Colonic mucosa (tissue), 4 donors: Measurements from ENCODE around the gene GRID1. TPM values are rescaled to one million over a fixed set of nuclear protein-coding genes. Genes with fewer than 3 reads are reported as not detected.

Experiments used
- DNase-seq: peaks from one replicate; pipeline ENCODE4 v3.0.0-alpha.2; 2020
- H3K27ac ChIP-seq: fragments of 200-600 bp; one replicate; pipeline ENCODE4 v1.8.0; 2021
- H3K27me3 ChIP-seq: fragments of 200-600 bp; one replicate; pipeline ENCODE4 v1.8.0; 2021
- H3K36me3 ChIP-seq: fragments of 200-600 bp; one replicate; pipeline ENCODE4 v1.8.0; 2021
- H3K4me1 ChIP-seq: fragments of 200-600 bp; one replicate; pipeline ENCODE4 v1.8.0; 2021; ENCODE audit warnings: mild to moderate bottlenecking
- H3K4me3 ChIP-seq: fragments of 200-600 bp; one replicate; pipeline ENCODE4 v1.8.0; 2021
- H3K9ac ChIP-seq, 2 donors: one replicate each; pipeline ENCODE4 v1.7.0; 2013; ENCODE audit warnings: control low read depth in 2 of 2, low read depth in 2 of 2, low read length in 2 of 2
- H3K9me3 ChIP-seq: fragments of 200-600 bp; one replicate; pipeline ENCODE4 v1.8.0; 2021
- CTCF ChIP-seq: fragments of 200-600 bp; IDR thresholded peaks from one replicate; pipeline ENCODE4 v1.8.0; 2022; ENCODE audit warnings: antibody characterized with exemption, mild to moderate bottlenecking
- intact Hi-C: fragments of 100-400 bp; cut with DNase I; formaldehyde crosslinking; loops from one replicate; pipeline ENCODE4 v1.14.1; 2022
- total RNA-seq, 2 donors: library from RNA; stranded (reverse); fragmentation: NEBNext Ultra II Directional in 1 of 2; extraction: Animal tissue kit (Norgen Biotek cat#: 25700) in 1 of 2; gene quantifications; one replicate each; pipeline ENCODE4 v1.2.1, GENCODE V29; 2021
- donor health status: healthy.
- donor health status: DM: no; HTN: no; CAD: no.
- donor health status: DM: no; HTN: no; CAD: no.

Gene GRID1
- total RNA-seq, 2 donors from 2014 or later = 0.30 to 0.37 TPM

GRCh38 chr10:86152911-86153310, 213.7 kb downstream of the GRID1 start:
- H3K9ac ChIP-seq = no peak overlapping the region
- no peak overlapping the region for H3K4me3 ChIP-seq
- intact Hi-C loops = no loop called here
- H3K36me3 ChIP-seq = no peaks in the 10 kb centered on the region
- H3K4me1 ChIP-seq = no peaks in the 10 kb centered on the region
- H3K27me3 ChIP-seq = no peaks in the 10 kb centered on the region
- H3K27ac ChIP-seq = no peak overlapping the region
- H3K9me3 ChIP-seq = no peaks in the 10 kb centered on the region
- no peak for DNase-seq
- TF ChIP-seq CTCF = no peak

DNA sequence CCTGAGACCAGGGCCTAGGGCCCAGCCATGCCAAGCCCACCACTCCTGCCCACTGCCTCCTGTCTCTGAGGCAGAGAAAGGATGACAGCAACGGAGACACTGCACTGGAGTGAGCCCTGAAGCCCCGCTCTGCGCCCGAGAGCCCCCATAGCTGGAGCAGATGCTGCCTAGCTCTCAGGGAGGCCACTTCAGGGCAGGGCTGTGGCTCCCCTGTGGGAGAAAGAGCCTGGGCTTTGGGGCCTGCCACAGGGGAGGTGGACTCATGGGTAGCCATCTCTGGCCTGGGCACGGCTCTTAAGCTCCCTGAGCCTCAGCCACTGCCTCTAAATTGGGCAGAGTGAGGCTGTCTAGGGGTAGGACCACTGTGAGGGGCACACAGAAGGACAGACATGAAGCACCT, 214.2 kb downstream of the GRID1 start:
- no peak overlapping the region for H3K9ac ChIP-seq
- no peak overlapping the region for H3K27ac ChIP-seq
- intact Hi-C loops = no loop called here
- DNase-seq = no peak
- H3K4me3 ChIP-seq = no peak overlapping the region
- TF ChIP-seq CTCF = no peak
- H3K36me3 ChIP-seq = no peaks in the 10 kb centered on the region
- no peaks in the 10 kb centered on the region for H3K27me3 ChIP-seq
- no peaks in the 10 kb centered on the region for H3K4me1 ChIP-seq
- no peaks in the 10 kb centered on the region for H3K9me3 ChIP-seq

GRCh38 chr10:86151613-86152012, 215.0 kb downstream of the GRID1 start:
- Histone ChIP-seq H3K27ac (no peak overlapping the region), H3K36me3 (no peaks in the 10 kb centered on the region), H3K27me3 (no peaks in the 10 kb centered on the region), H3K9me3 (no peaks in the 10 kb centered on the region), H3K4me3 (no peak overlapping the region), H3K9ac (no peak overlapping the region), H3K4me1 (no peaks in the 10 kb centered on the region)
- no peak for DNase-seq
- TF ChIP-seq CTCF = no peak
- intact Hi-C loops = no loop called here

- intact Hi-C loops = no loop called here
These were observed 217.3 kb downstream of the GRID1 start for GRCh38 chr10:86149257-86149656.

DNA sequence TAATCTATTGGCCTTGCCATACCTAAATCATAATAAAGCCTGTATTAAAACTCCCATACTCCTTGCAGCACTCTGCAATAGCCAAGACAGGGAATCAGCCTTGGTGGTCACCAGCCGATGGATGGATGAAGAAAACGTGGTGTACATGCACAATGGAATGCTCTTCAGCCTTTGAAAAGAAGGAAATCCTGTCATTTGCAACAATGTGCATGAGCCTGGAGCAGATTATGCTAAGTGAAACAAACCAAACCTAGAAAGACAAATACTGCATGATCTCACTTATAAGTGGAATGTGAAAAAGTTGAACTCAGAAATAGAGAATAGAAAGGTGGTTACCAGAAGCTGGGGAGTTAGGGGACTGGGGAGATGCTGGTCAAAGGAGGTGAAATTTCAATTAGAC, 218.5 kb downstream of the GRID1 start:
- H3K36me3 ChIP-seq = no peaks in the 10 kb centered on the region
- H3K9me3 ChIP-seq = no peaks in the 10 kb centered on the region
- H3K4me3 ChIP-seq = no peak overlapping the region
- intact Hi-C loops = no loop called here
- no peak overlapping the region for H3K9ac ChIP-seq
- H3K27ac ChIP-seq = no peak overlapping the region
- no peaks in the 10 kb centered on the region for H3K27me3 ChIP-seq
- no peak for TF ChIP-seq CTCF
- no peaks in the 10 kb centered on the region for H3K4me1 ChIP-seq
- no peak for DNase-seq

More at GRCh38 chr10:86149257-86149656, 217.3 kb downstream of the GRID1 start:
- Histone ChIP-seq H3K4me3 (no peak overlapping the region), H3K9me3 (no peaks in the 10 kb centered on the region), H3K27me3 (no peaks in the 10 kb centered on the region), H3K36me3 (no peaks in the 10 kb centered on the region), H3K4me1 (no peaks in the 10 kb centered on the region), H3K27ac (no peak overlapping the region), H3K9ac (no peak overlapping the region)
- no peak for TF ChIP-seq CTCF
- no peak for DNase-seq

DNA sequence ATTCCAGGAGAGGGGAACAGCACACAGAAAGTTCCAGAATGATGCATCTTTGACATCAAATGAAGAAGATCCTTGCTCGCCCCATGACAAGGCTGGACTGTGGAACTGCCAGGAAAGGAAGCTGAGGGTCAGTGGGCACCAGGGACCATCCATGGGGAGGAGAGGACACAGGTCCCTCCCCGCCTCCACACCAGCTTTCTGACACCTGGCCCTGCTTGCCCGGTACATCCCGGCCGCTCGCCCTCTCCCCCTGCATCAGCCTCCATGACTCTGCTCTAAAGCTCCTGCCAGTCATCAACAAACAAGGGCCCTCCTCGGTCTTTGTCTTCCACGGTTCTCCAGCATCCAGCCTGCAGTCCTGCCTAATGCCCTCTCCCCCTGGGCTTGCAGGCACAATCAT, 222.3 kb downstream of the GRID1 start:
- no peaks in the 10 kb centered on the region for H3K9me3 ChIP-seq
- H3K27me3 ChIP-seq = no peaks in the 10 kb centered on the region
- no peak overlapping the region for H3K27ac ChIP-seq
- no peaks in the 10 kb centered on the region for H3K4me1 ChIP-seq
- no peak for TF ChIP-seq CTCF
- H3K9ac ChIP-seq = no peak overlapping the region
- intact Hi-C loops = no loop called here
- no peaks in the 10 kb centered on the region for H3K36me3 ChIP-seq
- no peak for DNase-seq
- no peak overlapping the region for H3K4me3 ChIP-seq
